SW 1271 (cell line): ENCODE results near the gene PTCH1.
A peak's percentile ranks its signal among the peaks of the same experiment; 100 is the strongest.

ENCODE experiments used
- DNase-seq, 2 experiments: peaks; one replicate each; lab custom pipeline; 2025; lab: John Stamatoyannopoulos, UW

PTCH1 gene

GRCh38 chr9:95512709-95513095 is 4.1 kb downstream of the PTCH1 start:
- DNase-seq, result no peak

- DNase-seq, result no peak
Observed at GRCh38 chr9:95511952-95512708, 4.6 kb downstream of the PTCH1 start.

- no peak for DNase-seq
Observed at GRCh38 chr9:95511616-95511931, 5.2 kb downstream of the PTCH1 start.

- DNase-seq, result peak; percentile 81 to 98
Observed at GRCh38 chr9:95510709-95511615, 5.8 kb downstream of the PTCH1 start.

- DNase-seq, result peak in 1 of 2 experiments; percentile 48
Observed at GRCh38 chr9:95509851-95510708, 6.7 kb downstream of the PTCH1 start.

GRCh38 chr9:95508968-95509850 is 7.6 kb downstream of the PTCH1 start:
- peak; percentile 70 to 91 for DNase-seq

- no peak for DNase-seq
Observed at GRCh38 chr9:95508242-95508967, 8.4 kb downstream of the PTCH1 start.

- DNase-seq, result peak; percentile 36 to 81
Observed at GRCh38 chr9:95507464-95508241, 9.1 kb downstream of the PTCH1 start.

GRCh38 chr9:95506678-95507463 is 9.9 kb downstream of the PTCH1 start:
- peak in 1 of 2 experiments; percentile 77 for DNase-seq

- DNase-seq, result peak in 1 of 2 experiments; percentile 54
Observed at GRCh38 chr9:95506428-95506677, 10.4 kb downstream of the PTCH1 start.

GRCh38 chr9:95505717-95506427 is 10.9 kb downstream of the PTCH1 start:
- DNase-seq, result peak in 1 of 2 experiments; percentile 54

- DNase-seq, result no peak
Observed at GRCh38 chr9:95505072-95505716, 11.6 kb downstream of the PTCH1 start.

GRCh38 chr9:95504053-95504963 is 12.5 kb downstream of the PTCH1 start:
- DNase-seq, result no peak

- no peak for DNase-seq
Observed at GRCh38 chr9:95503369-95503768, 13.4 kb downstream of the PTCH1 start.

GRCh38 chr9:95502248-95502647 is 14.5 kb downstream of the PTCH1 start:
- no peak for DNase-seq

- no peak for DNase-seq
Observed at GRCh38 chr9:95499847-95500246, 16.9 kb downstream of the PTCH1 start.
